Endothelial cell of umbilical vein (primary cell): ENCODE measurements around the gene PDCD1LG2. TPM values are rescaled to one million over a fixed set of nuclear protein-coding genes. Genes with fewer than 3 reads are reported as not detected.
A peak's percentile ranks its signal among the peaks of the same experiment; 100 is the strongest.

ENCODE experiments used
- BruUV-seq: library from RNA; stranded (reverse); fragments of 400-500 nt; replicated peaks from 2 replicates; lab custom pipeline; 2021; lab: Mats Ljungman, UMichigan
- CTCF ChIA-PET: fragments of 300-600, 350-600 bp; sonication (Branson Sonifier 250); formaldehyde crosslinking; loops from one replicate; lab custom pipeline; 2021; ENCODE audit warnings: antibody characterized with exemption, inconsistent platforms; lab: Charles Lee
- POLR2A ChIA-PET: fragments of 300-600, 350-600 bp; sonication (Branson Sonifier 250); formaldehyde crosslinking; loops from one replicate; lab custom pipeline; 2021; ENCODE audit warnings: antibody characterized with exemption, inconsistent platforms; lab: Charles Lee
- DNase-seq: peaks from one replicate; pipeline ENCODE4 v3.0.0-alpha.2; 2011; ENCODE audit warnings: low read depth, low spot score
- FAIRE-seq: peaks from 2 replicates; lab custom pipeline; 2011; peaks lifted over from hg19 to GRCh38; lab: Jason Lieb, UNC
- H2AFZ ChIP-seq: 2 replicates; pipeline ENCODE4 v1.6.0; 2012; ENCODE audit warnings: low read depth, low read length, control low read depth, inconsistent platforms
- H3K27ac ChIP-seq: 2 replicates; pipeline ENCODE4 v1.5.1; 2011; ENCODE audit warnings: low read depth, mild to moderate bottlenecking, control low read depth, low read length, moderate library complexity; ENCODE audit not compliant: insufficient read depth
- H3K27me3 ChIP-seq, 2 experiments: 2 replicates each; pipeline versions ENCODE4 v1.6.0 to v1.6.1; 2011; ENCODE audit warnings: low read length in 2 of 2, mixed read lengths in 1 of 2; ENCODE audit not compliant: control insufficient read depth in 2 of 2, insufficient read depth in 2 of 2
- H3K36me3 ChIP-seq, 2 experiments: 2 replicates in 1 of 2; 3 replicates in 1 of 2; pipeline ENCODE4 v1.5.1; 2011; ENCODE audit warnings: low read length in 2 of 2, mild to moderate bottlenecking in 1 of 2, moderate library complexity in 1 of 2; ENCODE audit not compliant: control insufficient read depth in 2 of 2, insufficient read depth in 2 of 2; ENCODE audit errors: extremely low read depth in 1 of 2
- H3K4me1 ChIP-seq: 3 replicates; pipeline ENCODE4 v1.5.1; 2011; ENCODE audit warnings: mild to moderate bottlenecking, low read length; ENCODE audit not compliant: control insufficient read depth, insufficient read depth; ENCODE audit errors: extremely low read depth
- H3K4me2 ChIP-seq: 2 replicates; pipeline ENCODE4 v1.6.1; 2011; ENCODE audit warnings: low read length, control low read depth, mixed read lengths; ENCODE audit not compliant: insufficient read depth
- H3K4me3 ChIP-seq, 3 experiments: fragments of 200-600 bp in 1 of 3; sonication (generic), shearing (Covaris generic) in 1 of 3; replicated peaks in 1 of 3; 2 replicates each; pipeline ENCODE4 v1.5.1; 2011 to 2016; ENCODE audit warnings: control low read depth in 3 of 3, low read length in 3 of 3, mild to moderate bottlenecking in 2 of 3, inconsistent platforms in 1 of 3, low read depth in 1 of 3, moderate library complexity in 1 of 3; ENCODE audit not compliant: insufficient read depth in 1 of 3
- H3K79me2 ChIP-seq: 2 replicates; pipeline ENCODE4 v1.6.0; 2012; ENCODE audit warnings: low read length, inconsistent platforms; ENCODE audit not compliant: control insufficient read depth, insufficient read depth
- H3K9ac ChIP-seq: replicated peaks from 2 replicates; pipeline ENCODE3; 2011; ENCODE audit warnings: low read length, control low read depth; ENCODE audit not compliant: insufficient read depth; ENCODE audit errors: extremely low read depth
- H3K9me1 ChIP-seq: replicated peaks from 3 replicates; pipeline ENCODE4 v1.6.0; 2011; ENCODE audit warnings: mild to moderate bottlenecking, low read length; ENCODE audit not compliant: control insufficient read depth, insufficient read depth; ENCODE audit errors: extremely low read depth
- H3K9me3 ChIP-seq: replicated peaks from 2 replicates; pipeline ENCODE4 v1.5.1; 2012; ENCODE audit warnings: low read length, inconsistent platforms; ENCODE audit not compliant: control insufficient read depth, insufficient read depth
- H4K20me1 ChIP-seq: replicated peaks from 2 replicates; pipeline ENCODE3; 2011; ENCODE audit warnings: mild to moderate bottlenecking, low read length; ENCODE audit not compliant: control insufficient read depth, insufficient read depth; ENCODE audit errors: extremely low read depth
- CTCF ChIP-seq, 2 donors: IDR thresholded peaks; 1 replicate in 1 of 2; 2 replicates in 1 of 2; pipeline ENCODE4 v1.5.1; 2011; ENCODE audit warnings: low read length in 2 of 2, mild to moderate bottlenecking in 2 of 2, moderate library complexity in 2 of 2, control low read depth in 1 of 2, inconsistent platforms in 1 of 2, low read depth in 1 of 2; ENCODE audit not compliant: insufficient read depth in 1 of 2; ENCODE audit errors: extremely low read depth in 1 of 2
- EZH2 ChIP-seq: IDR thresholded peaks from 2 replicates; pipeline ENCODE4 v1.6.1; 2012; ENCODE audit warnings: borderline replicate concordance, low read depth, mild to moderate bottlenecking, moderate library complexity, low read length, inconsistent platforms; ENCODE audit not compliant: severe bottlenecking
- FOS ChIP-seq: IDR thresholded peaks from 2 replicates; pipeline ENCODE4 v1.6.1; 2011; ENCODE audit warnings: mild to moderate bottlenecking, low read length, moderate library complexity, borderline replicate concordance; ENCODE audit not compliant: insufficient read depth
- GATA2 ChIP-seq: IDR thresholded peaks from 2 replicates; pipeline ENCODE4 v1.7.0; 2011; ENCODE audit warnings: low read depth, mild to moderate bottlenecking, moderate library complexity, mixed read lengths, low read length; ENCODE audit not compliant: insufficient read length, insufficient read depth
- JUN ChIP-seq: IDR thresholded peaks from 2 replicates; pipeline ENCODE4 v1.6.1; 2011; ENCODE audit warnings: borderline replicate concordance, low read depth; ENCODE audit not compliant: insufficient read length, insufficient read depth
- MAX ChIP-seq: IDR thresholded peaks from 2 replicates; pipeline ENCODE4 v1.6.1; 2011; ENCODE audit not compliant: insufficient read depth, insufficient read length
- MYC ChIP-seq: IDR thresholded peaks from one replicate; pipeline ENCODE4 v1.6.1; 2011; ENCODE audit warnings: mild to moderate bottlenecking, low read depth, low read length
- POLR2A ChIP-seq: IDR thresholded peaks from 2 replicates; pipeline ENCODE4 v1.6.1; 2012; ENCODE audit warnings: low read depth, mild to moderate bottlenecking, control low read depth, low read length
- POLR2AphosphoS5 ChIP-seq: IDR thresholded peaks from 2 replicates; pipeline ENCODE4 v1.6.1; 2012; ENCODE audit warnings: low read depth, mild to moderate bottlenecking, control low read depth, low read length, moderate library complexity; ENCODE audit not compliant: insufficient read depth
- dilution Hi-C: fragments of 300-500 bp; cut with MboI; formaldehyde crosslinking; loops from one replicate; pipeline ENCODE4 v1.15.0; 2019; ENCODE audit warnings: low sequenced_read_pairs; ENCODE audit not compliant: extremely low pct_ligation_motif_present
- intact Hi-C: fragments of 100-400 bp; cut with micrococcal nuclease; formaldehyde crosslinking; loops from one replicate; pipeline ENCODE4 v1.10.0; 2022
- polyA plus RNA-seq, 4 experiments: library from polyadenylated mRNA; depleted of rRNA in 3 of 4; stranded (reverse) in 3 of 4; unstranded in 1 of 4; fragments of >200 nt; gene quantifications; 2 replicates each; pipeline versions ENCODE4 v1.2.1 to v1.2.3, GENCODE V29; 2011 to 2012; ENCODE audit warnings: missing spikeins in 1 of 4
- total RNA-seq: library from RNA; stranded (reverse); gene quantifications from 2 replicates; pipeline ENCODE4 v1.2.3, GENCODE V29; 2021

PDCD1LG2 gene
- total and polyA plus RNA-seq, 2 donors (not counting 3 experiments of a cell fraction or from before 2014, with no cell fraction given) = 7.9 to 9.5 TPM

GRCh38 chr9:5499157-5499556 lies 11.2 kb upstream of the PDCD1LG2 start:
- H3K9me3 ChIP-seq = no peaks in the 10 kb centered on the region
- no peaks in the 10 kb centered on the region for H4K20me1 ChIP-seq
- H3K4me3 ChIP-seq = no peak overlapping the region
- H3K4me1 ChIP-seq = peaks cover 35% of the 10 kb centered on the region
- no peak overlapping the region for H2AFZ ChIP-seq
- BruUV-seq = no TSS peak
- intact Hi-C loops = no loop called here
- no peak overlapping the region for H3K4me2 ChIP-seq
- dilution Hi-C loops = no loop called here
- TF ChIP-seq CTCF (IDR thresholded peaks at IDR 0.05; ENCODE audit: extremely low read depth in 1 of 2, insufficient read depth in 1 of 2, low read depth in 1 of 2, low read length in 2 of 2) (no peak), GATA2 (no peak), MAX (no peak), POLR2AphosphoS5 (no peak), MYC (no peak), EZH2 (no peak), JUN (no peak), FOS (no peak), POLR2A (no peak)
- no peaks in the 10 kb centered on the region for H3K36me3 ChIP-seq
- H3K9me1 ChIP-seq = no peaks in the 10 kb centered on the region
- peak overlapping the region; percentile 65 for H3K9ac ChIP-seq
- no peaks in the 10 kb centered on the region for H3K27me3 ChIP-seq
- ChIA-PET CTCF (interaction anchor here (0.9 to 3.7 kb wide), 5 partner anchors 10 to 90 kb away, joined by 3 to 19 read pairs (median 5); partner anchors contain the start of gene CD274), POLR2A (interaction anchor here (1.0 to 2.4 kb wide), 4 partner anchors 9 to 49 kb away, joined by 3 to 25 read pairs (median 14); partner anchors contain the start of genes CD274 and PDCD1LG2)
- no peak for FAIRE-seq
- peak overlapping the region; percentile 89 for H3K27ac ChIP-seq
- DNase-seq = peak; percentile 41
- no peaks in the 10 kb centered on the region for H3K79me2 ChIP-seq
